ENCODE data around the gene MLIP.

DNA sequence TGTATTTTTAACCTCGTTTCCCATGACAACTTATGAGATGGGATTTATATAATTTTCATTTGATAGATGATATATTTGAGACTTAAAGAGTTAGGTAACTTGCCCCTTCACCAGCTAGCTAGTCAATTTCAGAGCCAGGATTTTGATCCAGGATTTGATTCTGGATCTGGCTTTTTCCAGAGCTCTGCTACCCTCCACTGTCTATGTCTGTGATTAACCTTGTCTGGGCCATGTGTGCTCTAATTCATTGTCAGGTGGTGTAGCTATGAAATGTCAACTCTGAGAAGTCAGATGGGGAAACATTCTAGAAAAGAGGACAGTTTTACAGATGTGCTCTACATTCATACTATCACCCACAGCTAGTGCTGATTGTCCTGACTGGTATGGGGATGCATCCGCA is 42.5 kb upstream of the MLIP start:
- TF ChIP-seq CTCF (IDR thresholded peaks at IDR 0.05) (no peak), POLR2A (IDR thresholded peaks at IDR 0.05) (no peak)

Data from body of pancreas (tissue), 4 donors.